Endothelial cell of umbilical vein (primary cell): Measurements from ENCODE around the gene SH3BP5L. TPM values are rescaled to one million over a fixed set of nuclear protein-coding genes. Genes with fewer than 3 reads are reported as not detected.

Experiments
- BruUV-seq: library from RNA; stranded (reverse); fragments of 400-500 nt; replicated peaks from 2 replicates; lab custom pipeline; 2021; lab: Mats Ljungman, UMichigan
- CTCF ChIA-PET: fragments of 300-600, 350-600 bp; sonication (Branson Sonifier 250); formaldehyde crosslinking; loops from one replicate; lab custom pipeline; 2021; ENCODE audit warnings: antibody characterized with exemption, inconsistent platforms; lab: Charles Lee
- POLR2A ChIA-PET: fragments of 300-600, 350-600 bp; sonication (Branson Sonifier 250); formaldehyde crosslinking; loops from one replicate; lab custom pipeline; 2021; ENCODE audit warnings: antibody characterized with exemption, inconsistent platforms; lab: Charles Lee
- DNase-seq: peaks from one replicate; pipeline ENCODE4 v3.0.0-alpha.2; 2011; ENCODE audit warnings: low read depth, low spot score
- FAIRE-seq: peaks from 2 replicates; lab custom pipeline; 2011; peaks lifted over from hg19 to GRCh38; lab: Jason Lieb, UNC
- H2AFZ ChIP-seq: 2 replicates; pipeline ENCODE4 v1.6.0; 2012; ENCODE audit warnings: low read depth, low read length, control low read depth, inconsistent platforms
- H3K27ac ChIP-seq: 2 replicates; pipeline ENCODE4 v1.5.1; 2011; ENCODE audit warnings: low read depth, mild to moderate bottlenecking, control low read depth, low read length, moderate library complexity; ENCODE audit not compliant: insufficient read depth
- H3K27me3 ChIP-seq, 2 experiments: 2 replicates each; pipeline versions ENCODE4 v1.6.0 to v1.6.1; 2011; ENCODE audit warnings: low read length in 2 of 2, mixed read lengths in 1 of 2; ENCODE audit not compliant: control insufficient read depth in 2 of 2, insufficient read depth in 2 of 2
- H3K36me3 ChIP-seq, 2 experiments: 2 replicates in 1 of 2; 3 replicates in 1 of 2; pipeline ENCODE4 v1.5.1; 2011; ENCODE audit warnings: low read length in 2 of 2, mild to moderate bottlenecking in 1 of 2, moderate library complexity in 1 of 2; ENCODE audit not compliant: control insufficient read depth in 2 of 2, insufficient read depth in 2 of 2; ENCODE audit errors: extremely low read depth in 1 of 2
- H3K4me1 ChIP-seq: 3 replicates; pipeline ENCODE4 v1.5.1; 2011; ENCODE audit warnings: mild to moderate bottlenecking, low read length; ENCODE audit not compliant: control insufficient read depth, insufficient read depth; ENCODE audit errors: extremely low read depth
- H3K4me2 ChIP-seq: 2 replicates; pipeline ENCODE4 v1.6.1; 2011; ENCODE audit warnings: low read length, control low read depth, mixed read lengths; ENCODE audit not compliant: insufficient read depth
- H3K4me3 ChIP-seq, 3 experiments: fragments of 200-600 bp in 1 of 3; sonication (generic), shearing (Covaris generic) in 1 of 3; replicated peaks in 1 of 3; 2 replicates each; pipeline ENCODE4 v1.5.1; 2011 to 2016; ENCODE audit warnings: control low read depth in 3 of 3, low read length in 3 of 3, mild to moderate bottlenecking in 2 of 3, inconsistent platforms in 1 of 3, low read depth in 1 of 3, moderate library complexity in 1 of 3; ENCODE audit not compliant: insufficient read depth in 1 of 3
- H3K79me2 ChIP-seq: 2 replicates; pipeline ENCODE4 v1.6.0; 2012; ENCODE audit warnings: low read length, inconsistent platforms; ENCODE audit not compliant: control insufficient read depth, insufficient read depth
- H3K9ac ChIP-seq: replicated peaks from 2 replicates; pipeline ENCODE3; 2011; ENCODE audit warnings: low read length, control low read depth; ENCODE audit not compliant: insufficient read depth; ENCODE audit errors: extremely low read depth
- H3K9me1 ChIP-seq: replicated peaks from 3 replicates; pipeline ENCODE4 v1.6.0; 2011; ENCODE audit warnings: mild to moderate bottlenecking, low read length; ENCODE audit not compliant: control insufficient read depth, insufficient read depth; ENCODE audit errors: extremely low read depth
- H3K9me3 ChIP-seq: replicated peaks from 2 replicates; pipeline ENCODE4 v1.5.1; 2012; ENCODE audit warnings: low read length, inconsistent platforms; ENCODE audit not compliant: control insufficient read depth, insufficient read depth
- H4K20me1 ChIP-seq: replicated peaks from 2 replicates; pipeline ENCODE3; 2011; ENCODE audit warnings: mild to moderate bottlenecking, low read length; ENCODE audit not compliant: control insufficient read depth, insufficient read depth; ENCODE audit errors: extremely low read depth
- EZH2 ChIP-seq: IDR thresholded peaks from 2 replicates; pipeline ENCODE4 v1.6.1; 2012; ENCODE audit warnings: borderline replicate concordance, low read depth, mild to moderate bottlenecking, moderate library complexity, low read length, inconsistent platforms; ENCODE audit not compliant: severe bottlenecking
- FOS ChIP-seq: IDR thresholded peaks from 2 replicates; pipeline ENCODE4 v1.6.1; 2011; ENCODE audit warnings: mild to moderate bottlenecking, low read length, moderate library complexity, borderline replicate concordance; ENCODE audit not compliant: insufficient read depth
- GATA2 ChIP-seq: IDR thresholded peaks from 2 replicates; pipeline ENCODE4 v1.7.0; 2011; ENCODE audit warnings: low read depth, mild to moderate bottlenecking, moderate library complexity, mixed read lengths, low read length; ENCODE audit not compliant: insufficient read length, insufficient read depth
- JUN ChIP-seq: IDR thresholded peaks from 2 replicates; pipeline ENCODE4 v1.6.1; 2011; ENCODE audit warnings: borderline replicate concordance, low read depth; ENCODE audit not compliant: insufficient read length, insufficient read depth
- MAX ChIP-seq: IDR thresholded peaks from 2 replicates; pipeline ENCODE4 v1.6.1; 2011; ENCODE audit not compliant: insufficient read depth, insufficient read length
- MYC ChIP-seq: IDR thresholded peaks from one replicate; pipeline ENCODE4 v1.6.1; 2011; ENCODE audit warnings: mild to moderate bottlenecking, low read depth, low read length
- POLR2A ChIP-seq: IDR thresholded peaks from 2 replicates; pipeline ENCODE4 v1.6.1; 2012; ENCODE audit warnings: low read depth, mild to moderate bottlenecking, control low read depth, low read length
- POLR2AphosphoS5 ChIP-seq: IDR thresholded peaks from 2 replicates; pipeline ENCODE4 v1.6.1; 2012; ENCODE audit warnings: low read depth, mild to moderate bottlenecking, control low read depth, low read length, moderate library complexity; ENCODE audit not compliant: insufficient read depth
- dilution Hi-C: fragments of 300-500 bp; cut with MboI; formaldehyde crosslinking; loops from one replicate; pipeline ENCODE4 v1.15.0; 2019; ENCODE audit warnings: low sequenced_read_pairs; ENCODE audit not compliant: extremely low pct_ligation_motif_present
- intact Hi-C: fragments of 100-400 bp; cut with micrococcal nuclease; formaldehyde crosslinking; loops from one replicate; pipeline ENCODE4 v1.10.0; 2022
- polyA plus RNA-seq, 4 experiments: library from polyadenylated mRNA; depleted of rRNA in 3 of 4; stranded (reverse) in 3 of 4; unstranded in 1 of 4; fragments of >200 nt; gene quantifications; 2 replicates each; pipeline versions ENCODE4 v1.2.1 to v1.2.3, GENCODE V29; 2011 to 2012; ENCODE audit warnings: missing spikeins in 1 of 4
- total RNA-seq: library from RNA; stranded (reverse); gene quantifications from 2 replicates; pipeline ENCODE4 v1.2.3, GENCODE V29; 2021
- TF ChIP-seq, protein P1 (sequence below), 2 donors: IDR thresholded peaks; 1 replicate in 1 of 2; 2 replicates in 1 of 2; pipeline ENCODE4 v1.5.1; 2011; ENCODE audit warnings: low read length in 2 of 2, mild to moderate bottlenecking in 2 of 2, moderate library complexity in 2 of 2, control low read depth in 1 of 2, inconsistent platforms in 1 of 2, low read depth in 1 of 2; ENCODE audit not compliant: insufficient read depth in 1 of 2; ENCODE audit errors: extremely low read depth in 1 of 2

The SH3BP5L gene
- total and polyA plus RNA-seq, 2 donors (not counting 3 experiments of a cell fraction or from before 2014, with no cell fraction given) = 24.7 TPM

DNA sequence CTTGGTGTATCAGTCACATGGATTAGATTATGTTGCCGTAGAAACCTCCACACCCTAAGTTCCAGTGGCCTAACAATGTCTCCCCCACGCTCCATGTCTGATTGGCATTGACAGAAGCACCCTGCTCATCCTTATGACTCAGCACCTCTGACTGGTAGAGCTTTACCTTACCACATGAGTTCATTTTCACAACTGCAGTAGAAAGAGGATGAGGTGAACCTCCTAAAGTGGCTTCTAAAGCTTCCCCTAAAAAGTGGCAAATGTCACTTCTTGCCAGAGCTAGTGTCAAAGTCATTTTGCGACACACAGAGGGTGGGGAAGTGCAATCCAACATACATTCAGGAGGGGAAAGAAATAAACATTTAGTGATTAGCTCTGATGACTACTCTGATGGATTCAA lies 39.6 kb downstream of the SH3BP5L start:
- H3K79me2 ChIP-seq = no peaks in the 10 kb centered on the region
- no peaks in the 10 kb centered on the region for H3K9me3 ChIP-seq
- H3K27me3 ChIP-seq = no peaks in the 10 kb centered on the region
- no peaks in the 10 kb centered on the region for H3K9me1 ChIP-seq
- DNase-seq (no peak), FAIRE-seq (no peak)
- TF ChIP-seq POLR2A (no peak), GATA2 (no peak), EZH2 (no peak), JUN (no peak), FOS (no peak), MYC (no peak), MAX (no peak), POLR2AphosphoS5 (no peak)
- TF ChIP-seq, protein P1, sequence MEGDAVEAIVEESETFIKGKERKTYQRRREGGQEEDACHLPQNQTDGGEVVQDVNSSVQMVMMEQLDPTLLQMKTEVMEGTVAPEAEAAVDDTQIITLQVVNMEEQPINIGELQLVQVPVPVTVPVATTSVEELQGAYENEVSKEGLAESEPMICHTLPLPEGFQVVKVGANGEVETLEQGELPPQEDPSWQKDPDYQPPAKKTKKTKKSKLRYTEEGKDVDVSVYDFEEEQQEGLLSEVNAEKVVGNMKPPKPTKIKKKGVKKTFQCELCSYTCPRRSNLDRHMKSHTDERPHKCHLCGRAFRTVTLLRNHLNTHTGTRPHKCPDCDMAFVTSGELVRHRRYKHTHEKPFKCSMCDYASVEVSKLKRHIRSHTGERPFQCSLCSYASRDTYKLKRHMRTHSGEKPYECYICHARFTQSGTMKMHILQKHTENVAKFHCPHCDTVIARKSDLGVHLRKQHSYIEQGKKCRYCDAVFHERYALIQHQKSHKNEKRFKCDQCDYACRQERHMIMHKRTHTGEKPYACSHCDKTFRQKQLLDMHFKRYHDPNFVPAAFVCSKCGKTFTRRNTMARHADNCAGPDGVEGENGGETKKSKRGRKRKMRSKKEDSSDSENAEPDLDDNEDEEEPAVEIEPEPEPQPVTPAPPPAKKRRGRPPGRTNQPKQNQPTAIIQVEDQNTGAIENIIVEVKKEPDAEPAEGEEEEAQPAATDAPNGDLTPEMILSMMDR (IDR thresholded peaks at IDR 0.05; ENCODE audit: extremely low read depth in 1 of 2, insufficient read depth in 1 of 2, low read depth in 1 of 2, low read length in 2 of 2) = no peak
- H3K9ac ChIP-seq = no peak overlapping the region
- no peak overlapping the region for H3K27ac ChIP-seq
- ChIA-PET POLR2A (no interaction called here), CTCF (no interaction called here)
- dilution Hi-C loops = no loop called here
- no peaks in the 10 kb centered on the region for H3K36me3 ChIP-seq
- H4K20me1 ChIP-seq = no peaks in the 10 kb centered on the region
- no peaks in the 10 kb centered on the region for H3K4me1 ChIP-seq
- BruUV-seq = no TSS peak
- H3K4me3 ChIP-seq = no peak overlapping the region
- no peak overlapping the region for H2AFZ ChIP-seq
- no peak overlapping the region for H3K4me2 ChIP-seq
- intact Hi-C loops = no loop called here
